GM18520 (cell line): ENCODE results near the gene PRICKLE2.

Experiments
- ATAC-seq: cut with Tn5 transposase; IDR thresholded peaks from one replicate; pipeline ENCODE4 v1.9.1; 2021; ENCODE audit not compliant: unreplicated experiment

The PRICKLE2 gene

GRCh38 chr3:64081235-64081630 lies 144.0 kb downstream of the PRICKLE2 start:
- ATAC-seq, result no peak

GRCh38 chr3:64080616-64081234 lies 144.5 kb downstream of the PRICKLE2 start:
- no peak for ATAC-seq

DNA sequence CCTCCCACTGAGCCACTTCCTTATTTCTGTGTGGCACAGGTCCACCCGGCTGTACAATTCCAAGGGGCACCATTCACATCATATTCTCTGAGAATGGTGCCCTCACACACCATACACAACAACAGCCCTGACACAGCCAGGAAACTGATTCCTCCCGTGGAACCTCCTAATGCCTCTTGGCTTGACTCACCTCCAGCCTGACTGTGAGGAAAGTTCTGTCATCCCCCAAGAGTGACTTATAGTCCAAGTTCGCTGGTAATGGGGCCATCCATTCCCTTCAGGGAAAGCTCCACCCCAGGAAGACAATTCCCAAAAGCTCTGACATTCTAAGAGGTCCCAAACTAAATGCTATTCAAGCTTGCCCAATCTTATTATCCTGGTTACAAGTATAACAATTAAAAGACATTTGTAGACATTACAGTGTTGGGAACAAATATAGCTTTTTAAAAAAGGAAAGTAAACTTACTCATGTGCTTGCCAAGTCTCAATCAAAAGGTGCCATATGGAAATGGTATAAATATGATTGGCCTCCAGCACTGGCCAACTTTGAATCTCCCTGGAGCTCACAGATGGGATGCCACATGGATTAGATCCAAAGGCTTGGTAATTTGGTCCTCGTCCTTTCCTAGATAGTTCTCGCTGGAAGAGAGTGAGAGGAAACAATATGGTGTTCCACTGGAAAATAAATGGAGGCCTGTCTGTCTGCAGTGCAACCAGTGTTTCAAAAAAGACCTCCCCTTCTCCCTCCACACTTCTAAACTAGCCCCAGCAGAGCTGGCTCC lies 145.7 kb downstream of the PRICKLE2 start:
- ATAC-seq, result no peak

DNA sequence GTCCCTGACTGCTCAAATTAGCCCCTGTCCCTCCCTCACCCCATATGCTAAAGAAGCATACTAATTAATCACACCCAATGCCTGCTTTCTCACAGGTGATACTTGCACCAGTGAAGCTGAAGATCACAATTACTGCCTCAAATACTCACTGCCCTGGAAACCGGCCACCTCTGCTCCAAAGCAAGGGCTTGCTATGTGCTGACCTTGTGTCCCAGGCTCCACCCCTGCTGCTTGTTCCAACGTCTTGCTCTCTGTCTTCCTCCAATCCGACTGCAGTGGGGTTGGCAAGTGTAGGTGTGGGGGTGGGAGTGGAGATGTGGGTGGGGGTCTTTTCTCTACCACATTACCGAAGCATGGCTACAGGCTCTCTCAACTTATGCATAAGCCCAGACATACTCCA lies 146.3 kb downstream of the PRICKLE2 start:
- no peak for ATAC-seq

DNA sequence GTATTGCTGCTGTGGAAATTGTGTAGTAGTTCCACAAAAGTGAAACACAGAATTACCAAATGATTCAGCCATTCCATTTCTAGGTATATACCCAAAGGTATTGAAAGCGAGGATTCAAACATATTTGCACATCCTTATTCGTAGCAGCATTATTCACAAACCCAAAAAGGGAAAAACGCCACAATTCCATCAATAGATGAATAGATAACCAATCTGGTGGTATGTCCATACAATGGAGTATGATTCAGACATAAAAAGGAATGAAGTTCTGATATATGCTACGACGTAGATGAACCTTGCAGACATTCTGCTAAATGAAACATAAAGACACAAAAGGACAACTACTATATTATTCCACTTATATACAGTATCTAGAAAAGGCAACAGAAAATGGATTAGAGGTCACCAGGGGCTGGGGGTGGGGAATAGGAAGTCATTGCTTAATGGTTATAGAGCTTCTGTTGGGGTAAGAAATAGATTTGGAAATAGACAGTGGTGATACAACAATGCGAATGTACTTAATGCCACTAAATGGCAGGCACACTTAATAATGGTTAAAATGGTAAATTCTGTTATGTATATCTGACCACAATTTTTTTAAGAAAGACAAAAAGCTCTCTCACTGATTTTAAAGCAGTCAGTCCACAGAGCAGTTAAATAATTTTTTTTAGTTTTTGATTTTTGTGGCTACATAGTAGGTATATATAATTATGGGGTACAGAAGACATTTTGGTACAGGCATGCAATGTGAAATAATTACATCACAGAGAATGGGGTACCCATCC lies 150.2 kb downstream of the PRICKLE2 start:
- ATAC-seq, result no peak

- no peak for ATAC-seq
Measured at GRCh38 chr3:64074060-64074459, 151.2 kb downstream of the PRICKLE2 start.

- ATAC-seq, result no peak
Measured at GRCh38 chr3:64073158-64073761, 152.0 kb downstream of the PRICKLE2 start.

- no peak for ATAC-seq
Measured at GRCh38 chr3:64072126-64072525, 153.1 kb downstream of the PRICKLE2 start.

DNA sequence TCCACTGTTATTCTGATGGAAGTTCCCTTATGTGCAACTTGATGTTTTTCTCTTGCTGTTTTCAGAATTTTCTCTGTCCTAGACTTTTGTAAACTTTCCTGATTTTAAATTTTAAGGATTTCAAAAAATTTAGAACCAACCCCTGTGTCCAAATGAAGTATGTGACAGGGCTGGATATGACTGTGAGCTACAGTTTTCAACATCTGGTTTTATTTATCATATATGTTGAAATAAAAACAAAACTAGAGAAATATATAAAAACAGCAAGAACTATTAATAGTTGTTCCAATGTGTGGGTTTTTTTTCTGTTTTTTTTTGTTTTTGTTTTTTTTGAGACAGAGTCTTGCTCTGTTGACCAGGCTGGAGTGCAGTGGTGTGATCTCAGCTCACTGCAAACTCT lies 154.6 kb downstream of the PRICKLE2 start:
- no peak for ATAC-seq

DNA sequence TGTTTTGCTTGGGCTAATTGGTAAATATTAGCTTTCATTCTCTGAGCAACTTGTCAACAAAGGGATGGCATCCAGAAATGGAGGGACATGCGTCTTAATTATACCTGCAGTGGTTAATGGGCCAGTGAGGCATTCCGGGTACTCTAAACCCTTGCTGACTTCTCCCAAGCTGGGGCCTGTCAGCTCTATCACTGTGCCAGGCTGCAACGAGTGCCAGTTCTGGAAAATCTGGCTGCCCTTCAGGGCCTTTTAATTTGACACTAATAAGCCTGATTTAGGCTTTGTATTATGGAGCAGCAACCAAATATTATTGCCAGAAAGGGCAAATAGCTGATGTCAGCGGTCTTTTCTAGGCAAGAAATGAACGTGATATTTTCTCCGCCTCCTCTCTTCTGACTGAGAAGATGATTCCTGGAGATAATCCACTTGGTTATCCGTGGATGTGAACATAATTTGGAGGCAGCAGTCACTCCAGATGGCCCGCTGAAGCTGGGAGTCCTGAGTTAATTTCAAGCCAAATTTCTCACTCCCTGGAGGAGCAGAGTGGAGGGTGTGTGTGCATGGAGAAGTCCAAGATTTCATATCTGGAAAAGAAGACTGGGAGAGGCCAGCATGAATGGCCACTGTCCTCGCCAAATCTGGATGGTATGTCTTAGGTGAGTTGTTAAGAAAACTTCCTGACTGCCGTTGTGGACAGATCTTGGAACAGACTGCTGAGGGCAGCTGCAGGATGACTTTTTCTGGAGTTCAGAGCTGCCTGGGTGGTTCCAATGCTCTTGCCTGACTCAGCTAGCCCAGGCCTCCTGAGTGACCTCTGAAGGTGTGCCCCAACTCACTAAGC lies 157.5 kb downstream of the PRICKLE2 start:
- ATAC-seq, result no peak

DNA sequence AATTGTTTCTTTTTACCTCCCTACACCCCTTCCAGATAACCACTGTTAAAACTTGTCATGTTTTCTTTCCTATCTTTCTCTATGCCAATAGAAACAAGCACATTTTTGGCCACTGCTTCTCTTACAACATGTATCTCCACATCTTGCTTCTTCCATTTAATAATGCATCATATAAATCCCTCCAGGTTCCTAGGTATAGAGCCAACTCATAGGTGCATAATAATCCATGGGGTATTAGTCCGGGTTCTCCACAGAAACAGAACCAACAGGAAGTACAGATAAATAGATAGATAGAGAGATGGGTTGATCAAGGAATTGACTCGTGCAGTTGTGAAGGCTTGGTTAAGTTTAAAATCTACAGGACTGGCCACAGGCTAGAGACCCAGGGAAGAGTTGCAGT lies 160.5 kb downstream of the PRICKLE2 start:
- ATAC-seq, result no peak

- no peak for ATAC-seq
Measured at GRCh38 chr3:64063983-64064438, 161.3 kb downstream of the PRICKLE2 start.

- no peak for ATAC-seq
Measured at GRCh38 chr3:64063207-64063982, 161.9 kb downstream of the PRICKLE2 start.

DNA sequence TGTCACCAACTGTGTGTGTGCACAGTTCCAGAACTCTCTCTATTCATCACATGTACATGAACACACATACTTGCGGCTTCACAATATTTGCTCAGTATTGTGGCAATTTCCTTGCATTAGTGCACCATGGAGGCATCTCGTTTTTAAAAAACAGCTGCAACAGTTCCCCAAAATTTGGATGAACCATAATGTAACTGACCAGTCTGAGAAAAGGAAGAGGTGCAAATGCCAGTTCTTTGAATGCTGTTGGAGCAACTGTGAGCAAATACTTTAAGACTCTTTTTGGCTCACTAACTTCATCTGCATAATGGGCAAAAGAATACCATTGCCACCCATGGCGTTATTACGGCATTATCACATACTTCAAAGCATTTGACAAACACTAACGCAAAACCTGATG lies 163.6 kb downstream of the PRICKLE2 start:
- no peak for ATAC-seq

DNA sequence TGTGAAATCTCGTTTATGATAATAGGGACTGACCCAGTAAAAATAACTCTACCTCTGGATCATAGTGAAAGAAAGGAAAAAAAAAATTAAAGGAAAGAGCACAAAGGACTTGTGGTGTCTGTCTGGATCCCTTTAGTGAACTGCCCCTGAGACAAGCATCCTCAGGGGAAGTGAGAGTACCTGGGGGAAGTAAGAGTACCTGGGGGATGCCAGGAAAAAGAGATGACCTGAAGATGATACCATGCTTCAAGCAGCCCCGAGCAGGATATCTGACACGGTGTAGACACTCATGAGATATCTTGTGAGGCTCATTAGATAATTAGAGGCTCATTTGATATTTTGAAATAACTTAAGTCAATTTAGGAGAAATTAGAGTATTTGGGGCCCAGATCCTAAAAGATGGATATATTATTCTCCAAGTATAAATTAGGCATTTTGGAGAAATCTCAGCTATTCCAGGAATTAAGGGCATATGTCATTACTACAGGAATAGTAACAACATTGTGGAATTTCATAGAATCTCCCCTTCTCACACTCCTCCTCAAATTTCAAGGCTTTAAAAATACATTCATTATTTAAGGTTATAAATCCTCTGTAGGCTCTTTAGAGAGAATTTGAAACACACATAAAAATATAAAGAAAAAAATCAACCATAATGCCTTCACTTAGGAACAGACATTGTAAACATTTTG lies 165.6 kb downstream of the PRICKLE2 start:
- no peak for ATAC-seq

- no peak for ATAC-seq
Measured at GRCh38 chr3:64058566-64058965, 166.7 kb downstream of the PRICKLE2 start.

GRCh38 chr3:64057231-64057630 lies 168.0 kb downstream of the PRICKLE2 start:
- no peak for ATAC-seq

GRCh38 chr3:64056606-64057180 lies 168.6 kb downstream of the PRICKLE2 start:
- ATAC-seq, result no peak

- ATAC-seq, result no peak
Measured at GRCh38 chr3:64055076-64055475, 170.2 kb downstream of the PRICKLE2 start.
